Measurements from ENCODE around the gene ARMH4. TPM values are rescaled to one million over a fixed set of nuclear protein-coding genes. Genes with fewer than 3 reads are reported as not detected.

ARMH4 gene, protein sequence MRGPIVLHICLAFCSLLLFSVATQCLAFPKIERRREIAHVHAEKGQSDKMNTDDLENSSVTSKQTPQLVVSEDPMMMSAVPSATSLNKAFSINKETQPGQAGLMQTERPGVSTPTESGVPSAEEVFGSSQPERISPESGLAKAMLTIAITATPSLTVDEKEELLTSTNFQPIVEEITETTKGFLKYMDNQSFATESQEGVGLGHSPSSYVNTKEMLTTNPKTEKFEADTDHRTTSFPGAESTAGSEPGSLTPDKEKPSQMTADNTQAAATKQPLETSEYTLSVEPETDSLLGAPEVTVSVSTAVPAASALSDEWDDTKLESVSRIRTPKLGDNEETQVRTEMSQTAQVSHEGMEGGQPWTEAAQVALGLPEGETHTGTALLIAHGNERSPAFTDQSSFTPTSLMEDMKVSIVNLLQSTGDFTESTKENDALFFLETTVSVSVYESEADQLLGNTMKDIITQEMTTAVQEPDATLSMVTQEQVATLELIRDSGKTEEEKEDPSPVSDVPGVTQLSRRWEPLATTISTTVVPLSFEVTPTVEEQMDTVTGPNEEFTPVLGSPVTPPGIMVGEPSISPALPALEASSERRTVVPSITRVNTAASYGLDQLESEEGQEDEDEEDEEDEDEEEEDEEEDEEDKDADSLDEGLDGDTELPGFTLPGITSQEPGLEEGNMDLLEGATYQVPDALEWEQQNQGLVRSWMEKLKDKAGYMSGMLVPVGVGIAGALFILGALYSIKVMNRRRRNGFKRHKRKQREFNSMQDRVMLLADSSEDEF
- total RNA-seq (2022; extraction: Qiagen RNA extraction) = 0.55 to 0.84 TPM (median 0.69 TPM) in 5 replicates

GRCh38 chr14:58152014-58152857 lies at the start of gene ARMH4:
Gene ARMH4 (minus strand): TSS chr14:58152213. CDS start chr14:58139358, 12,855 bp downstream.

DNA sequence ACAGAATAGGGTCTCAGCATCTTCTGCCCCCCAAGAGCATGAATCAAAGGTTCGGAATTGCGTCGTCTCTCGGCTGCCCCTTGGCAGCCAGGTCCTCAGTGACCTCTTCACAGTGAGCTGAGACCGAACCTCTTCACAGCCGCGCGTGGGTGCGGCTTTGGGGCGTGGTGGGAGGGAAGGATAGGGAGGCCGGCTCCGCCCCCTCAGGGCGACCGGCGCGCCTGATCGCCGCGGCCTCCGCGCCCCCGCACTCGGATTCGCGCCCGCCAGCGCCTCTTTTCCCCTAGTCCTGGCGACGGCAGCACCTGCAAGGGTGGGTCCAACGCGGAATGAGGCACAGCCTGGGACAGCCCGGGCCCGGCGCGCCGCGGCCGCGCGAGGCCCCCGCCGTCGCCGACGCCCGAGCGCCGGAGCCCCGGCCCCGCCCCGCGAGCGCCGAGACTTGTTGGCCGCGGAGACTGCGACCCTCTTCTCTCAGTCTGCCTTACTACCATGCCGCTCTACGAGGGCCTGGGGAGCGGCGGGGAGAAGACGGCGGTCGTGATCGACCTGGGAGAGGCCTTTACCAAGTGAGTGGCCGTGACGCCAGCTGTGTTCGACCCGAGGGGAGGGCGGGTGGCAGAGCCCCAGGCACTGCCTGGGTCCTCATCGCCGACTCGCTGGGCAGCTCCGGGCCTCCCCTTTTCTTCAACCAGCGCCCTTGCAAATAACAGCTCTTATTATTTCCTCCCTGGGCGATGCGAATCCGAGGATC lies 47.9 kb upstream of the ARMH4 start, which contains the start of gene ACTR10:
TSS of gene ACTR10 (plus strand) at position 424 of the 754 bp plus-strand sequence. CDS start at position 493, 69 bp downstream.

Other genes starting within 250 kb of the ARMH4 start
- 42.3 to 54.2 TPM (median 49.7 TPM) in 5 replicates for gene ACTR10, start 47.9 kb upstream of the ARMH4 start, total RNA-seq (2022; extraction: Qiagen RNA extraction)
- 184 to 274 TPM (median 186 TPM) in 5 replicates for gene PSMA3, start 92.6 kb upstream of the ARMH4 start, total RNA-seq (2022; extraction: Qiagen RNA extraction)
- 3.6 to 6.5 TPM (median 5.6 TPM) in 5 replicates for gene ARID4A, start 146.3 kb upstream of the ARMH4 start, total RNA-seq (2022; extraction: Qiagen RNA extraction)
- gene TOMM20L, start 243.7 kb upstream of the ARMH4 start, total RNA-seq (2022; extraction: Qiagen RNA extraction) = not detected in 5 replicates